ENCODE data around the gene SLC47A1. TPM values are rescaled to one million over a fixed set of nuclear protein-coding genes. Genes with fewer than 3 reads are reported as not detected.

The SLC47A1 gene
- polyA plus RNA-seq, 2 of the 4 experiments (the other 2 are of a cell fraction) = 21.1 to 24.6 TPM

- H3K27ac ChIP-seq = no peak overlapping the region
- ChIA-PET POLR2A (interaction anchor here (1.2 kb wide), 1 partner anchor 78 kb away, joined by 5 read pairs; the partner anchor contains the start of gene ALDH3A2), CTCF (interaction anchor here (0.6 to 1.6 kb wide), 7 partner anchors 8 to 196 kb away, joined by 3 to 4 read pairs (median 3); no protein-coding TSS in a partner anchor)
- FAIRE-seq (no peak), DNase-seq (ENCODE audit: low read depth in 1 of 2, low spot score in 1 of 2) (no peak), ATAC-seq (no peak)
- no peak for TF ChIP-seq PBX3 (IDR thresholded peaks at IDR 0.05)
- TF ChIP-seq POLR2A (IDR thresholded peaks at IDR 0.05; ENCODE audit: low read length) = no peak
- TF ChIP-seq RNF2 (IDR thresholded peaks at IDR 0.05; ENCODE audit: borderline replicate concordance, low read depth) = no peak
- no peak for TF ChIP-seq NR3C1 (IDR thresholded peaks at IDR 0.05)
- TF ChIP-seq REST (IDR thresholded peaks at IDR 0.05) = no peak
- no peak for TF ChIP-seq HEYL (CRISPR knock-in tag; IDR thresholded peaks at IDR 0.05)
- no peaks in the 10 kb centered on the region for H3K4me1 ChIP-seq
- WGBS (ENCODE audit: missing lambda C conversion rate) = 92% methylated on average over 4 of the region's 4 CpGs
- H3K4me3 ChIP-seq = no peak overlapping the region
- no peaks in the 10 kb centered on the region for H3K9me3 ChIP-seq
- no peak overlapping the region for H3K4me2 ChIP-seq
Measured at GRCh38 chr17:19570544-19571062, 36.9 kb downstream of the SLC47A1 start.

- no peak for DNase-seq (ENCODE audit: low read depth in 1 of 2, low spot score in 1 of 2)
- no peak overlapping the region for H3K4me3 ChIP-seq
- peak; percentile 28 for FAIRE-seq
- POLR2A ChIA-PET = no interaction called here
- no peak for ATAC-seq
- CTCF ChIA-PET = interaction anchor here (0.7 to 1.3 kb wide), 4 partner anchors 172 to 326 kb away, joined by 3 read pairs; partner anchors contain the start of gene B9D1
- no peak overlapping the region for H3K4me2 ChIP-seq
- WGBS (ENCODE audit: missing lambda C conversion rate) = 71% methylated on average over 2 of the region's 2 CpGs
- TF ChIP-seq FOSB (CRISPR knock-in tag; IDR thresholded peaks at IDR 0.05) (no peak), HES2 (IDR thresholded peaks at IDR 0.05) (no peak), SREBF2 (IDR thresholded peaks at IDR 0.05) (no peak), TFCP2L1 (CRISPR knock-in tag; IDR thresholded peaks at IDR 0.05) (no peak), HOXB13 (CRISPR knock-in tag; IDR thresholded peaks at IDR 0.05; ENCODE audit: low read depth) (no peak), RARB (CRISPR knock-in tag; IDR thresholded peaks at IDR 0.05) (no peak), MAX (IDR thresholded peaks at IDR 0.05) (no peak), RNF2 (IDR thresholded peaks at IDR 0.05; ENCODE audit: borderline replicate concordance, low read depth) (no peak), CHD4 (IDR thresholded peaks at IDR 0.05; ENCODE audit: borderline replicate concordance) (no peak), ESRRA (IDR thresholded peaks at IDR 0.05; ENCODE audit: borderline replicate concordance, low read length) (no peak), E2F6 (IDR thresholded peaks at IDR 0.05; ENCODE audit: borderline replicate concordance, low read depth) (no peak)
- H3K4me1 ChIP-seq = no peaks in the 10 kb centered on the region
- no peak overlapping the region for H3K27ac ChIP-seq
- H3K9me3 ChIP-seq = no peaks in the 10 kb centered on the region
Measured at GRCh38 chr17:19573075-19573474, 39.4 kb downstream of the SLC47A1 start.

- DNase-seq (ENCODE audit: low read depth in 1 of 2, low spot score in 1 of 2) (no peak), ATAC-seq (no peak), FAIRE-seq (no peak)
- Histone ChIP-seq H3K4me2 (no peak overlapping the region), H3K4me1 (no peaks in the 10 kb centered on the region), H3K9me3 (no peaks in the 10 kb centered on the region), H3K27ac (no peak overlapping the region), H3K4me3 (no peak overlapping the region)
- ChIA-PET POLR2A (no interaction called here), CTCF (interaction anchor here (0.9 to 1.1 kb wide), 4 partner anchors 8 to 94 kb away, joined by 3 read pairs; partner anchors contain the start of gene ALDH3A2)
- 91% methylated on average over 4 of the region's 4 CpGs for WGBS (ENCODE audit: missing lambda C conversion rate)
- no peak for TF ChIP-seq MAFK (IDR thresholded peaks at IDR 0.05; ENCODE audit: partially characterized antibody)
- no peak for TF ChIP-seq HMGXB4 (CRISPR knock-in tag; IDR thresholded peaks at IDR 0.05; ENCODE audit: borderline replicate concordance)
- no peak for TF ChIP-seq ELK1 (IDR thresholded peaks at IDR 0.05; ENCODE audit: low read depth, low read length)
- TF ChIP-seq ZSCAN20 (CRISPR knock-in tag; IDR thresholded peaks at IDR 0.05) = no peak
- TF ChIP-seq EP300 (IDR thresholded peaks at IDR 0.05) = no peak
- no peak for TF ChIP-seq KDM5A (IDR thresholded peaks at IDR 0.05)
- TF ChIP-seq CBX8 (IDR thresholded peaks at IDR 0.05) = no peak
- TF ChIP-seq ZC3H11A (IDR thresholded peaks at IDR 0.05) = no peak
- TF ChIP-seq ESRRA (IDR thresholded peaks at IDR 0.05; ENCODE audit: borderline replicate concordance, low read length) = no peak
- no peak for TF ChIP-seq BCL3 (IDR thresholded peaks at IDR 0.05)
Measured at GRCh38 chr17:19574956-19575355, 41.3 kb downstream of the SLC47A1 start.

All from A549 (cell line).